Neuronal stem cell (in vitro differentiated cells): ENCODE results near the gene ILKAP.

ENCODE experiments used
- DNase-seq: peaks from one replicate; pipeline ENCODE4 v3.0.0-alpha.2; 2013; ENCODE audit warnings: low spot score
- H2AFZ ChIP-seq: one replicate; pipeline ENCODE4 v1.6.1; 2013; ENCODE audit warnings: mild to moderate bottlenecking, low read length, inconsistent platforms
- H2AK5ac ChIP-seq: 2 replicates; pipeline ENCODE4 v1.6.1; 2013; ENCODE audit warnings: low read depth, mild to moderate bottlenecking, inconsistent platforms, low read length, moderate library complexity, mixed read lengths
- H2BK120ac ChIP-seq: 2 replicates; pipeline ENCODE4 v1.6.1; 2013; ENCODE audit warnings: low read depth, mild to moderate bottlenecking, inconsistent platforms, low read length, moderate library complexity, mixed read lengths
- H2BK12ac ChIP-seq: one replicate; pipeline ENCODE4 v1.6.1; 2013; ENCODE audit warnings: low read length, inconsistent platforms
- H2BK15ac ChIP-seq: 2 replicates; pipeline ENCODE4 v1.6.1; 2013; ENCODE audit warnings: mild to moderate bottlenecking, low read length, inconsistent platforms, mixed read lengths
- H2BK5ac ChIP-seq: one replicate; pipeline ENCODE4 v1.6.1; 2013; ENCODE audit warnings: inconsistent platforms, mild to moderate bottlenecking, low read length, moderate library complexity
- H3K14ac ChIP-seq: one replicate; pipeline ENCODE4 v1.6.1; 2013; ENCODE audit warnings: low read length, inconsistent platforms
- H3K18ac ChIP-seq: 2 replicates; pipeline ENCODE4 v1.6.1; 2013; ENCODE audit warnings: low read length, inconsistent platforms
- H3K23ac ChIP-seq: 2 replicates; pipeline ENCODE4 v1.6.1; 2013; ENCODE audit warnings: low read depth, mild to moderate bottlenecking, mixed read lengths, low read length, inconsistent platforms; ENCODE audit not compliant: poor library complexity
- H3K27ac ChIP-seq: replicated peaks from 3 replicates; pipeline ENCODE4 v1.5.1; 2013; ENCODE audit warnings: low read length, inconsistent platforms
- H3K27me3 ChIP-seq, 3 experiments: 2 replicates each; pipeline ENCODE4 v1.6.1; 2013; ENCODE audit warnings: low read length in 3 of 3, mild to moderate bottlenecking in 2 of 3, inconsistent platforms in 1 of 3, low read depth in 1 of 3, mixed read lengths in 1 of 3, moderate library complexity in 1 of 3; ENCODE audit not compliant: control insufficient read depth in 3 of 3, insufficient read depth in 3 of 3
- H3K36me3 ChIP-seq, 2 donors: replicated peaks in 1 of 2; 2 replicates each; pipeline ENCODE4 v1.6.1; 2013; ENCODE audit warnings: low read length in 2 of 2; ENCODE audit not compliant: control insufficient read depth in 2 of 2, insufficient read depth in 2 of 2
- H3K4ac ChIP-seq: 2 replicates; pipeline ENCODE4 v1.6.1; 2013; ENCODE audit warnings: inconsistent platforms, mild to moderate bottlenecking, low read length, moderate library complexity
- H3K4me1 ChIP-seq, 2 donors: 1 replicate in 1 of 2; 2 replicates in 1 of 2; pipeline ENCODE4 v1.6.1; 2013; ENCODE audit warnings: low read length in 2 of 2, low read depth in 1 of 2; ENCODE audit not compliant: control insufficient read depth in 2 of 2, insufficient read depth in 1 of 2
- H3K4me2 ChIP-seq: one replicate; pipeline ENCODE4 v1.6.1; 2013; ENCODE audit warnings: mild to moderate bottlenecking, low read length, inconsistent platforms; ENCODE audit not compliant: insufficient read depth, poor library complexity, severe bottlenecking
- H3K4me3 ChIP-seq, 2 donors: 2 replicates each; pipeline ENCODE4 v1.5.1; 2013; ENCODE audit warnings: low read length in 2 of 2, mild to moderate bottlenecking in 2 of 2, inconsistent platforms in 1 of 2, moderate library complexity in 1 of 2
- H3K79me1 ChIP-seq: one replicate; pipeline ENCODE4 v1.6.1; 2013; ENCODE audit warnings: low read depth, mild to moderate bottlenecking, inconsistent platforms, low read length, moderate library complexity
- H3K9ac ChIP-seq: one replicate; pipeline ENCODE4 v1.6.1; 2013; ENCODE audit warnings: mild to moderate bottlenecking, low read depth, low read length, inconsistent platforms; ENCODE audit not compliant: poor library complexity
- H3K9me3 ChIP-seq, 2 donors: replicated peaks in 1 of 2; 2 replicates each; pipeline versions ENCODE3 to v1.6.1; 2013; ENCODE audit warnings: low read length in 2 of 2, mild to moderate bottlenecking in 2 of 2, inconsistent platforms in 1 of 2, low read depth in 1 of 2, mixed read lengths in 1 of 2, moderate library complexity in 1 of 2; ENCODE audit not compliant: control insufficient read depth in 2 of 2, insufficient read depth in 1 of 2
- H4K8ac ChIP-seq: one replicate; pipeline ENCODE4 v1.6.1; 2013; ENCODE audit warnings: low read depth, mild to moderate bottlenecking, inconsistent platforms, low read length, moderate library complexity
- H4K91ac ChIP-seq: one replicate; pipeline ENCODE4 v1.6.1; 2013; ENCODE audit warnings: low read length, low read depth, mild to moderate bottlenecking, inconsistent platforms; ENCODE audit not compliant: poor library complexity
- WGBS, 2 donors: extraction: QIAGEN DNeasy Blood & Tissue Kit; methylation state at CpG; one replicate each; pipeline ENCODE4 v1.1.7; 2013; ENCODE audit warnings: missing lambda C conversion rate in 2 of 2, mixed read lengths in 1 of 2; ENCODE audit not compliant: insufficient read length in 2 of 2, insufficient replicate concordance in 1 of 2; ENCODE audit errors: extremely low coverage in 2 of 2; 5-methylcytosine and 5-hydroxymethylcytosine counted together

Gene ILKAP

DNA sequence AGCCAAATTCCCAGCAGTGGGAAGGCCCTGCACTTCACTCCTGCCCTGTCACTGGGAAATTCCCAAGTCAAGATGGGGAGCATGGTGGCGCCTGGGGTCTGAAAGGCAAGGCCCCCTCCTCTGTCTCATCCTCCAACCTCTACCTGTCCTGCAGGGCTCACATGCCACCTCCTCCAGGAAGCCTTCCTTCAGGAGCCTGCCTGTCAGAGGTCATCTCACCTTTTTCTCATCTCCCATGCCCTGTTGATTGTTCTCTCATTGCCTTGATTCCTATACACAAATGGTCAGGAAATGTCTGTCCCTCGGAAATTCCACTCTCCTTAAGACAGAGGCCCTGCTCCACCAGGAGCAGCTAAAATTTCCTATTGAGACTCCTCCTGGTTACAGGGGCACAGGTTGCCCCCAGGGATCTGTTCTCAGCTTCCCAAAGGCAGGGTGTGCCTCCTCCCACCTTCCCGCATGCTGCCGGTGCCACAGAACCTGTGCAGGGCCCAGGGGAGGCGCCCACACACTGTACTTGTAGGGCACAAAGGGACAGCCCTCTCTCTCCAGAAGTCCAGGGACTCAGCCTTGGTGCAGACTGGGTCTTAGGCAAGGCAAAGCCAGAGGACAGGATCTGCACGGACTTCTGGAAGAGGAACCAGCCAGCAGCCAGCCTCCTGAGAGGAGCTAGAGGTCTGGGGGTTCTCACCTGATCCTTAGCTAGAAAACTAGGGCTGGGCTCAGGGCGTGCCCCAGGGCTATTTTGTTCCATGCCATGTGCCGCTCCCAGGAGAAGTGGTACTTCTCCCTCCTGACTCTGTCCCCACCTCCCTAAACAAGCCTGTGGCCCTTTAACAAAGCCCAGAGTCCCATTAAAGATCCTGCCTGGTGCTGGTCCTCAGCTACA lies 23.4 kb upstream of the ILKAP start:
- H3K79me1 ChIP-seq, result no peaks in the 10 kb centered on the region
- H3K4me1 ChIP-seq, result no peaks in the 10 kb centered on the region
- no peak overlapping the region for H3K9ac ChIP-seq
- no peak overlapping the region for H3K4me3 ChIP-seq
- H2AK5ac ChIP-seq, result no peak overlapping the region
- H4K91ac ChIP-seq, result no peak overlapping the region
- no peak overlapping the region for H4K8ac ChIP-seq
- WGBS, 2 donors, result no CpG with 5 or more reads among the region's 8 CpGs
- peak overlapping the region; percentile 66 for H2BK12ac ChIP-seq
- H3K27ac ChIP-seq, result no peak overlapping the region
- no peak overlapping the region for H3K4me2 ChIP-seq
- H3K36me3 ChIP-seq, result no peaks in the 10 kb centered on the region
- peak overlapping the region; percentile 72 for H2BK15ac ChIP-seq
- no peak overlapping the region for H2BK120ac ChIP-seq
- peaks cover 0 to 55% (median 20%) of the 10 kb centered on the region in 3 experiments for H3K27me3 ChIP-seq
- no peak overlapping the region for H3K14ac ChIP-seq
- peak overlapping the region; percentile 15 for H3K18ac ChIP-seq
- peaks cover 0 to 4% of the 10 kb centered on the region in 2 donors for H3K9me3 ChIP-seq
- no peak overlapping the region for H3K23ac ChIP-seq
- peak overlapping the region; percentile 41 for H3K4ac ChIP-seq
- no peak overlapping the region for H2BK5ac ChIP-seq
- DNase-seq, result no peak
- H2AFZ ChIP-seq, result no peak overlapping the region

DNA sequence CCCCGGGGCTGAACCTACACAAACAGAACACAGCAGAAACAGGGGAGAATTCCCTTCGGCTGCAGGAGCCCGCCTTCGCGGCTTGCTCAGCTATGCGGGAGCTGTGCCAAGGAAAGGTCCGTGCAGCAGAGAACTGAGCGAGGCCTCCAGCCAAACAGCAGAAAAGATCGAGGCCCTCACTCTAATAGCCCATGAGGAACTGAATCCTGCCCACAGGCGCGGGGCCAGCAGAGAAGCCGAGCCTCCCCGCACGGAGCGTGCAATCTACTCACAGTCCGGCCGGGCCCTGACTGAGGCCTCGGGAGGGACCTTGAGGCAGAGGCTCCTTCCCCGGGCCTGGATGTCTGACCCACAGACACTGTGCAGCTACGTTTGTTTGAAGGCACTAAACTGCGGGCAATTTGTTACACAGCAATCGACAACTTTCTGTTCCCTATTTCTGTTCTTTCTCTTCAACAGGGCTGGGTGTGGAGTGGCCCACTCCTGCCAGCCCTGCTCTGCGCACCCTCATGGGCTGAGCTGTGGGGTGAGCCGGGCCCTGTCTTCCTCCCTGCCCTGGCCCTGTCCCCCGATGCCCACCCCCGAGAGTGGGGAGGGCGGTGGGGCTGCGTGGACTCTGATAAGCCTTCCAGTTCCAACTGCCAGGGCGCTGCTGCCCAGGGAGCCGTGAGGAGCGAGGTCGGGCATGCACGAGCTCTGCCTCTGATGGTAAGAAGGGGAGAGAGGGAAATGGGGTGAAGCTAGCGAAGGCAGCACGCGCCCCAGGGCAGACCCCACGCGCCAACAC lies 22.6 kb upstream of the ILKAP start:
- peak overlapping the region; percentile 67 for H3K9ac ChIP-seq

DNA sequence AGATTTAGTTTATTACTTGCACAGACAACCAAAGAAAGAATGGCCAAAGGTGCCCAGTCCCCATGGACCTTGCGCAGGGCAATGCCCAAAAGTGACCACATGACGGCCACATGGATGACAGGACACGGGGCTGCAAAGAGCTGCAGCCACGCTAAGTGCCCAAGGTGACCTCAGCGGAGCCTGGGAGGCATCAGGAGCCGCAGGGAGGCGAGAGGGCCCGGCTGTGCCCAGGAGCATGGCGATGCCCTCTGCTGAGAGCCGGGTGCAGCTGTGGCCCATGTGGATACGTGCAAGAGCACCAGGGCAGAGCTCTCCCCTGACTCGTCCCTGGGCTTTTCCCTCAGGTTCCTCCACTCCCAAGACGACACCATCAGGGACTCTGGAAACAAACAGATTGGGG lies 21.6 kb upstream of the ILKAP start:
- Histone ChIP-seq H3K4me1 (no peaks in the 10 kb centered on the region), H3K79me1 (no peaks in the 10 kb centered on the region), H3K23ac (peak overlapping the region; percentile 71), H2AFZ (peak overlapping the region; percentile 12), H2BK12ac (no peak overlapping the region), H3K9me3 (peaks cover 0 to 4% of the 10 kb centered on the region in 2 donors), H3K4me3 (no peak overlapping the region), H3K9ac (peak overlapping the region; percentile 57), H3K27me3 (peaks cover 0 to 37% (median 8%) of the 10 kb centered on the region in 3 experiments), H3K36me3 (peaks cover 0 to 2% of the 10 kb centered on the region in 2 donors), H3K4ac (peak overlapping the region; percentile 19), H3K4me2 (no peak overlapping the region), H4K91ac (peak overlapping the region; percentile 12), H2BK120ac (no peak overlapping the region), H3K18ac (peak overlapping the region; percentile 63), H2BK15ac (no peak overlapping the region), H3K14ac (peak overlapping the region; percentile 33), H2BK5ac (peak overlapping the region; percentile 20), H2AK5ac (peak overlapping the region; percentile 96), H3K27ac (no peak overlapping the region), H4K8ac (no peak overlapping the region)
- no peak for DNase-seq
- no CpG with 5 or more reads among the region's 13 CpGs for WGBS, 2 donors

More for the DNA sequence above, 22.6 kb upstream of the ILKAP start:
- Histone ChIP-seq H3K4me2 (no peak overlapping the region), H2BK15ac (peak overlapping the region; percentile 72), H3K27me3 (peaks cover 0 to 47% (median 16%) of the 10 kb centered on the region in 3 experiments), H3K18ac (peak overlapping the region; percentile 80), H3K9me3 (peaks cover 0 to 4% of the 10 kb centered on the region in 2 donors), H2BK12ac (peak overlapping the region; percentile 75), H3K14ac (peak overlapping the region; percentile 60), H3K4ac (peak overlapping the region; percentile 41), H2BK5ac (no peak overlapping the region), H4K8ac (peak overlapping the region; percentile 58), H3K4me1 (no peaks in the 10 kb centered on the region), H3K23ac (no peak overlapping the region), H3K4me3 (no peak overlapping the region), H3K79me1 (no peaks in the 10 kb centered on the region), H3K36me3 (no peaks in the 10 kb centered on the region), H4K91ac (no peak overlapping the region), H2AFZ (peak overlapping the region; percentile 12), H3K27ac (no peak overlapping the region), H2BK120ac (no peak overlapping the region), H2AK5ac (peak overlapping the region; percentile 91)
- no peak for DNase-seq
- WGBS, 2 donors, result no CpG with 5 or more reads among the region's 38 CpGs
